Activated CD8-positive, alpha-beta memory T cell treated with anti-CD3 and anti-CD28 coated beads, Interleukin-2, amount 50 U/mL, for 48 hours (primary cell): ENCODE measurements around the gene CREG2.

Experiments
- DNase-seq: peaks from one replicate; pipeline ENCODE4 v3.0.0-alpha.2; 2020

CREG2 gene

DNA sequence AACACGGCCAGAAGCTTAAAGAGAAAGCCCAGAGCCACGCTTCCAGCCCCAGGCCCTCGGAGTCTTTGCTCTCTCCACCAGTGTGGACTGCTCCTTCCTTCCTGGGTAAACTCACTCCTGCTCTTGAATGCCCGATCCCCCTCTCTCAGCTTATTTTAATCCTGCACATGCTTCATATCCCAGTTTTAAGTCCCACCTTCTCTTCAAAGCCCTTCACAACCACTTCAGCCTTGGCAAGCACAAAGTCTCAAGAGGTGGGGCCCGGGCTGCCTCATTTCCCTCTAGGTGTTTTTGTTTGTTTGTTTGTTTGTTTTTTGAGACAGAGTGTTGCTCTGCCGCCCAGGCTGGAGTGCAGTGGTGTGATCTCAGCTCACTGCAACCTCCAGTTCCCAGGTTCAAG, 21.6 kb upstream of the CREG2 start:
- DNase-seq: no peak

DNA sequence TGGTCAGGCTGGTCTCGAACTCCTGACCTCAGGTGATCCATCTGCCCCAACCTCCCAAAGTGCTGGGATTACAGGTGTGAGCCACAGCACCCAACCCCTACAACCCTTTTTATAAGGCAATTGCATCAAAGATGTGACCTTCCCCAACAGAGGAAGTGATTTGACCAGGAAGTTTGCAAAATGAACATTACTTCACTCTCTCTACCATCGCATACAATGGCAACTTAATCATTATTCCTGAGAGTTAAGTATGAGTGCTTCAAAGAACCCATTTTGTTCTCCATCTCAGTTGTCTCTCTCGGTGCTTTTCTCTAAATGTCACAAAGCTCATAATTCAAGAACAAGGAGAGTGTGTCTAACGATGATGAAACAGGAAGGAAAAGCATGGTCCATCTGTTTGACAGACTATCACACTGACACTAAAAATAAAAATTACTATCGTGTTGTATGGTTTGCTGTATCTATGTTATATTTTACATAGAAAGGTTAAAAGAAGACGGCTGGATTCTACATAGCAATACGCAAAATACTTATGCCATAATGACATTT, 18.1 kb upstream of the CREG2 start:
- DNase-seq: no peak

DNA sequence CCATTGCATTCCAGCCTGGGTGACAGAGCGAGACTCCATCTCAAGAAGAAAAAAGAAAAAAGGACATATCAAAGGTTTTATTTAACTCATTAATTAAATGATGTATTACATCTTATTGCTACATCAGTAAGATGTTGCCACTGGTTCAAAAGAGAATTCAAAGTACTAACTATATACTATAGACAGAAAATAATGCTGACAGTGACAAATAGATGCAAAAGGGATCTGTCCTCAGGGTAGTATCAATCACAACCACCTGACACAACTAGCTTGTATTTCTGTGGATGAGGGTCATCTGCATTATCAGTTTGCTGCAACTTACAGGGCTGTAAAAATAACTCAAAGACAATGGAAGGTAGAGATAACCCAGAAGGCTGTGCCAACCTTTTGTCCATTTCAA, 16.4 kb upstream of the CREG2 start:
- no peak for DNase-seq

DNA sequence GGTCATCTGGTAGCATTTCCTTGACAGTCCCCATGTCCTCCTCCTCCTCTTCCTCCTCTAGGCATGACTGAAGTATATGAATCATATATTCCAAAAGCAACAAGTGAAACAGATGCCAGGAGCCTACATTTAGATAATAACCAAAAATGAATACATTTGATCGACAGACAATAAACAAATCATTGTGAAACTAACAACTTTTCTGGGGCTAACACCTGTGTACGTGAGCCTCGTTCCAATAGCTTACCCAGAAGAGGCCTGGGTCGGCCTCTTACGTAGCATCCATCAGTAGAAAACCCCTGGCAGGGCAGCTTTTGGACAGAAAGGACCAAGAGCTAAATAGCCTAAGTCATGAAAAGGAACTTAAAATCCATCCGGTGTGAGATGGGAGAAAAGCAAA, 15.3 kb upstream of the CREG2 start:
- no peak for DNase-seq

DNA sequence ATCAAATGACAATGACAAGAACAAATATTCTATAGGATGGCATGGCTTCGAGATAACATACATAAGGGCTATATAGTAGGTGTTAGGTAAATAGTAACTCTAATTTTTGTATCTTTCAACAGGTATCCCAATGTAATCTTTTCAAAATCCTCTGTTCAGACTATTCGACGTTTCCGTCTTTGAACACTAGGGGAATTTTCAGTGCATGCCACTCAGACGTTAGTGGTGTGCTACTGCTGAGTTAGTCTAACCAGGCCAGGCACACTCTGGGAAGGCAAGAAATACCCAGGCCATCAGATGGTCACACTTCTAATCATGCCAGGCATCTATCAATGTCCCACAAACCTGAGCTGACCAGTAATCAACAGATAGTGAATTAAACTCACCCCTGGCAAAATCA, 14.6 kb upstream of the CREG2 start:
- no peak for DNase-seq

DNA sequence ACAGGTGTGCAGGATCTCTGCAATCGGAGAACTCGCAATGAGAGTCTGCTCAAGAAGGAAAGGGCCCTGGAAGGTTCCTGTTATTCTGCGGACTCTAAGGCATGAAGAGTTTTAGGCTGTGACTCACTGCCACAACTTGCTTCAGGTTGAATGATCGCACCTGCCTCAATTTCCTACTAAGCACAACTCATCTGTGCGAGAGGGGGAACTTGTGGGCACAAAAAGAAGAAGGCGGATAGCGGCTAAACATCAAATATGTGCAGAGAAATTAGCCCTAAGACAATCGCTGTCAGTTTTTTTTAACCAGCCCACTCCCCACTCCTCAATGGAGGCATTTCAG, 14.0 kb upstream of the CREG2 start:
- DNase-seq: no peak

DNA sequence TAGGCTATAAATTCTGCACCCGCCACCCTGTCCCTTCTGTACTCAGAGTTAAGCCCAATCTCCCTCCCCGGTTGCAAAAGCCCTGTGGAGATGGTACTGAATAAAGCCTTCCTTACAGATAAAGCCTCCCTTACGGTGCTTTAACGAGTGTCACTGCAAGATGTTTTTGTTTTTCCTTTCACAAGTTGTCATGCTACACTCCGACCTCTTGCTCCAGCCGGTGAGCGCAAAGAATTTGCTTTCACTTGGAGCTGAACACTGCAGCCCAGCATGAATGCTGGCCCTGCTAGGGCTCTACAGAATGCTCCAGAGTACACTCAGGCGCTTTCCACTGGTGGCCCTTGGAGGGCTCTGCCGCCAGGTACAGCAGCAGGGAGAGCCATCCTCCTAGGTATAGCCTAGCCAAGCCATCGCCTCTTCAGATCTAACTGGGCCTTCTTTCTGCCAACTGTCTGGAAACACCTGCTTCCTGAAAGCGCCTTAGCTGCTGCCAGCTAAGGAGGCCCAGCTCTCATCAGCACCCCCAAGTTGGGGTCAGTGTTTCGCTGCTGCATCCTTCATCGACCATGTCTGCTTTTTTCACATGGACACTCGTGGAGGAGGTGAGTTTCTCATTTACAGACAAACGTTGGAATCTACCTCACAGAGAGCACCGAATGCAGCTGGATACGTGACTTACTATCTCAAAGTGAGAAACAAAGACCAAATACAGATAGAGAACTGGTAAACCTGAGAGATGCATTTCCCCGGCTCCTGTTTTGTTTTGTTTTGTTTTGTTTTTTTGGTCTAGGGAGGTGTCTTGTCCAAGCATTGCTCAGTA, 13.4 kb upstream of the CREG2 start:
- no peak for DNase-seq

DNA sequence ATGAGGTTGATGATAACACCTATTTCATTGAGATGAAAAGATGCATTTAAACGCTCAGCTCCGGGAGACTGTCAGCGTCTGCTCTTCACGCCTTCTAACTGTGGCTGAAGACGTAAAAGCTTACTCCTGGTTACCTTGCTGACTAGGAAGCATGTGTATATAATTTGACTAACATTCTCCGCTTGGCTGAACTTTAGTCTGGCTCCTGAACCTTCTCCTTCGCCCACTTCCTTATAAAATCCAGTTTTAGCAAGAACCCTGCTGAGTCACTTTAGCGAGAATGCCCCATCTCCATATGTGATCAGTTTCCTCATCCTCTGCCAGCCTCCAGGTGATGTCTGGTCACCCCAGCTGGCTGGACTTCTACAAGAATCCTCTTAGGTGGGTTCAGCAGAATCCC, 12.7 kb upstream of the CREG2 start:
- no peak for DNase-seq

DNA sequence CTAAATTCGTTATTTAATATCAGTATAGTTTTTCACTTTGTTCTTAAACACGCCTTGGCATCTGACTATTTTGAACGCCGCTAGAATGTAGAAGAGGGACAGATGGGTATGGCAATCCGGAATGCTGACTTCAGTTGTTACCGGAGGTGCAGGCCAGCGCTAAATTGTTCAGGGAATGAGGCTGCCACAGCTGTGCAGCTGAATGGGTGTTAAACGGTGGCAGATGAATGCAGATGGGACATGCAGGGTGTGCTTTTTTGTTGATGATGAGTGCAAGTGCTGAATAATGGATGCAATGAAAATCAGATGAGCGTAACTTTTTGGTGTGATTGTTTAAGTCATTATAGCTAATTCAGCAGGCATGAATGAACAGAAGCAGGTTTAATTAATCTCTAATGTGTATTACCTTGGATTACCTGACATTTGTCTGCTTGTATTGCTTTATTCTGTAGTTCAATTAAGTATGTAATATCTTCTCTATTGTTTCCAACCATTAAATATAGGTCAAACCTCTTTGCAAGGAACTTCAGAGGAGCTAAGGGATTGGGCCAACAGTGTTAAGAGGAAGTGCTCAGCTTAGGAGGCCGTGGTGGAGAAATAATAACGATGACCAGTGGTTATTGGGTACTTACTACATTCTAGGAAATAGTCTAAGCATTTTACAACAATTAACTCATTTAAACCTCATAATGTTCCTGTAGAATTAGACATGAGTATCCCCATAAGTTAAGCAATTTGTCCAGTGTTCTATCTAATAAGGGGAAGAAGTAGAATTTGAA, 11.9 kb upstream of the CREG2 start:
- DNase-seq: no peak

DNA sequence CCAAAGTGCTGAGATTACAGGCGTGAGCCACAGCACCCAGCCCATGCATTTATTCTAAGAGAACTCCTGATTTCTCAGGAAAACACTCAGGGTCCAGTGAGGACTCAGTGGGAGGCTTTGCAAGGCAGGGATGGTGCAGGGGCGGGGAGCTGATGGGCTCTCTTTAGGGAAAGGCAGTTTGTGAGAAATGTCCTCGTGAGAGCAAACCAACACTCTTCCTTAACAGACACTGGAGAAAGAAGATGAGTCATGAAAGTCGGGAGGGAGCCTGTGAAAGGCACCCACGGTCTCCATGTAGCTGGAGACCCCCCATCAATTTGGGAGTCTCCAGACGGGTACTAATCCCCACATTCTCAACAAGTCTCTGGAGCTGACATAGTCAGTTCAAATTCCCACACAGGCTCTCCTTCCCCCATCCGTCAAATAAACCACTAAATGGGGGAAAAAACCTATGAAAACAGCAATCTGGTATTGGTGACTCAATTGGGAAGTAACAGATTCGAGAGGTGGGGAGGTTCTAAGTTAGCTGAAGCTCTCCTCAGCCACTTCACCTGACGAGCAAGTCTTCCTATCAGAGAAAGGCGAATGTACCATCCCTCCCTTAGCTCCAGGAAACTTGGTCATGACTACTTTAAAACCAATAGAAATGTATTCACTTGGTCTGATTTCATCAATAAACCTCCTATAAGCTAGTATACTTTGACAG, 11.0 kb upstream of the CREG2 start:
- no peak for DNase-seq

DNA sequence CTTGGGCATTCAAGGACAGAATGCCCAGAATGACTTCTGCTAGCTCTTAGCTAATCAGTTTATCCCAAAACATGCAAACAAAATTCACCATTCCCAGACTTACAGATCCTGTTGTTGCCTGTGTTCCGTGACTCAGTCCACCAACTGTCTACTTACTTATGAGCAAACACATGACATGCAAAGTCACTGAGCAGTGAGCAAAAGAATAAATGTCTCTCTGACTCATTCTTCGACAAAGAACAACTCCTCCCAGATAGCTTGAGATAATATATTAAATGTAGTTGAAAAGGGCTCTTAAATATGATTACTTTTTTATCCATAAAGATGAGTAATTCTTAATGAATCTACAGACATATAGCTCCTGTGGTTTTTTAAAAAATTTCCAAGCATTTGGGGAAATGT, 9.0 kb upstream of the CREG2 start:
- DNase-seq: no peak

DNA sequence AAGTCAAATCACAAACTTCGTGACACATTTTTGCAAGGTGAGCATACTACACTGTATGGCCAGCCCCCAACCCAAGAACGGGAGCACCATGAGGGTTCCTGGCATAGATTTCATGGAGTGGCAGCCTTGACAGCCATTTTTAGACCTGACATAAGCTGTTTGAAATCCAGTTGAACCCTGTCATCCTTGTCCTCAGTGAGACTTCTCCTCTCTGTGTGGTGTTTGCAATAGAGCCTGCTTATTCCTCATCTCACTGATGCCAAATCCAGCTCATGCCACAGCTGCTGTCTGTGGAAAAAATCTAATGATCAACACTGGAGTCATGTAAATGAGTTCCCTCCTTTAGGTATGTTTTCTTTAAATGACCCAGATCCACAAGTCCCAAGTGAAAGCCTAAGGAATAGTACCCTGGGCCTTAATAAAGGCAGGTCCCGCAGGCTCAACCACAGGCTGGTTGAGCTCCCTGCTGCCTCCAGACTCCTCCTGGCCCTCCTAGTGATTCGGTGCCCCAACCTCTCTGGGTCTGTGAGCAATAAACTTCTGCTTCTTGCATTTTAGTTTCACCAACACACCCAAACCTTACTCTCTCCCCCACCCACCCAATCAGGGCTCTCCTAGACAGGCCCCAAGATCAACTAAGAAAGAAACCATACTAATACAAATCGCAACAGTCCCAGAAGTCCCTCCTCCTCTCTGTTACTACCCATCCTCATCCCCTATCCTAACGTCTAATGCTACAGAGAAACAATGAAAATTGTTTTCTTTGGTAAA, 8.4 kb upstream of the CREG2 start:
- DNase-seq: no peak

DNA sequence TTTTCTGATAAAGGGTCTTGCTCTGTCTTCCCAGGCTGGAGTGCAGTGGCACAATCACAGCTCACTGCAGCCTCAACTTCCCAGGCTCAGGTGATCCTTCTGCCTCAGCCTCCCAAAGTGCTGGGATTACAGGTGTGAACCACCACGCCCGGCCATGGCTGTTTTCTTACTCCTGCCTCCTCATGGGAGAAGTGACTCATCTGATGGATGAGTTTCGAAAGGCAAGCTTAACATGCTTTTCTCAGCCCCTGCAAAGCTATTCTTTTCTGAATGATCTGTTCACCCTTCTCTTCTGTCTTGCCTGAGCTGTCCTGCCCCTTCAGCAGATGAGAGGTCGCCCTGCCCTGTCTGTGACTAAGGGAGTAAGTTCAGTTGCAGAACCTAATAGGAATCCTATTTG, 929 bp upstream of the CREG2 start:
- DNase-seq: no peak

DNA sequence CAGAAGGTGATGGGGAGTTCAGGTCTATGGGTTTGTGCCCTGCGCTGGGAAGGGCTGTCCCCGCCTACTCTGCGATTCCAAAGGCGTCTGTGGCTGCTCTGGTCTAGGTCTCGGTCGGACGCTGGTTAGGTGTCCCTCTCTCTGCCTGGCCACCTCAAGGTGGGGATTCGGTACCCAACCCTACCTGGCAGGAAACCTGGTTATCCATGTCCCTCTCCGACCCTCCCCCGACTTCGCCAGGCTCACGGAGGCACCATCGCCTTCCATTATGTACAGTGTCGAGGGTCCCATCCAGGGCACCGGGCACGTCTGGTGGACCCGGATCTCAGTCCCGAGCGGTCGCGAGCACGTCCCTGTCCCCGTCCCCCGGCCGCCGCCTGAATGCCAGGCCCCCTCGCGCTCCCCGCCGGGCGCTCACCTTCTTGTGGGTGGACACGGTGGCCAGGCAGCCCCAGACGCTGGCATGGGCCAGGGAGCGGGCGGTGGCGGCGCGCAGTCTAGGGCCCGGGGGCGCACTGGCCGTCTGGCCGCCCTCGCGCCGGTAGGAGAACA, 628 bp downstream of the CREG2 start:
- no peak for DNase-seq

DNA sequence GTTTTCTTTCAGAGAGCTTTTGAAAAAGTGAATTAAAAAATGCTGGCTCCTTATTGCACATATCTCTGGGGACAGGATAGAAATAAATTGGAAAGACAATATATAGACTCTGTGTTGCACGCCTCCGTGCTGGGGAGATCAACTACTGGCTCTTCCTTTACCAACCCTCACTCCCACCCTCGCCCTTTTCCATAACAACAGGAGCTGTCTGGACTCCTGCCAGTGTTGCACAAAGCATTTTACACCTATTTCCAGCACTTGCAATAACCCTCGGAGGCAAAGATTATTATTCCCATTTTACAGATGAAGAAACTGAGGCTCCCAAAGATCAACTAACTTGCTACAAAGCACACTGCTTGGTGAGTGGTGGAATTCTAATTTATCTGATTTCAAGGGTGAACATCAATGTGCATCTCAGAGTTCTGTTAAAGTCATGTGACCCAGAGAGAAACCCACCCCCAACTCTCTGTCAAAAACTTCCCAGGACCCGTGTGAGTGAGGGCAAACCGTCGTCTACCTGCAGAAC, 4.2 kb downstream of the CREG2 start:
- DNase-seq: no peak

DNA sequence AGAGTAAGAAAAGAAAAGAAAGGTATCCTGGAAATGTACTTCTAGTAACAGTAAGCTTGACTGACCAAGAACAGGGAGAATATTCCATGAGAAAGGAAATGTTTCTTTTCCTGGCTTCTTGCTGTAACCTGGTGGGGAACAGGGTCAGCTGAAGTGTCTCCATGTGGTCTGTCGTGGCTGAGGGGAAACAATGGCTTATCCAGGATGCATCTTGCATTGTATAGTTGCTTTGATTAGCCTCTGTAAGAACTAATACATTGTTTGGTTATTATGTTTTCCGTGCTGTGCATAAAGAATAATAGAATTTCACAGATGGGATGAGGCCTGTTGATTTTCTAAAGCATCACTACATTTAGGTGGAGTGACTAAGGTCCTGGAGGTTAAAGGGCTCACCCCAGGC, 4.9 kb downstream of the CREG2 start:
- peak; percentile 23 for DNase-seq

DNA sequence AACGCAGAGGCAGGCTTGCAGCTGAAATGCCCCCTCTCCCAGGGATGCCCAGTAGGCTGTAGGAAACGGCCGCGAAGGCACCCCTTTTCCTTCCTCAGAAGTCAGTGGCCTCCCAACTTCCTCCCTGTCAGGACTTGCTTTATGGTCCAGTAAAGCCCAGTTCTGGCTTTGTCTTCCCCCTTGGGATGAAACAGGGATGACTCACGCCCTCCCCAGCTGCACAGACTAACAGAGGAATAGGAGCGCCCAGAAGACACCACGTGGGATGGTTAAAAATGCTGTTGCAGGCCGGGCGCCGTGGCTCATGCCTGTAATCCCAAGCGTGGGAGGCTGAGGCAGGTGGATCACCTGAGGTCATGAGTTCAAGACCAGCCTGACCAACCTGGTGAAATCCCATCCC, 6.9 kb downstream of the CREG2 start:
- no peak for DNase-seq

DNA sequence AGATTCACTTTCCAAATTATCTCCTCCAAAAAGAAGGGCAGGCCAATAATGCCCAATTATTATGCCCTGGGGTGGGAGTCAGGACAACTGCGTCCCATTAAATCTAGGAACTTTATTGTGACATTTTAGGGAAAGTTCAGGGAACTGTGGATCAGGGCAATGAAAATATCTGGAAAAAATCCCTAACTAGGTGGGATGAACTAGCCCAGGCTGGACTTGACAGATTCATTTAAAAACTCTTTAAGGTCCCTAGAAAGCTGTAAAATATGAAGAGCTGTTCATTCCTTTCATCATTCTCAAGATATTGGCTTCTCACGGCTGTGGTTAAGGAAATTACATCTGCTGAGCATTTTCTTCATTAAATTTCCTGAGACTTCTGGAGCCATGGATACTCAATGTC, 8.2 kb downstream of the CREG2 start:
- no peak for DNase-seq

DNA sequence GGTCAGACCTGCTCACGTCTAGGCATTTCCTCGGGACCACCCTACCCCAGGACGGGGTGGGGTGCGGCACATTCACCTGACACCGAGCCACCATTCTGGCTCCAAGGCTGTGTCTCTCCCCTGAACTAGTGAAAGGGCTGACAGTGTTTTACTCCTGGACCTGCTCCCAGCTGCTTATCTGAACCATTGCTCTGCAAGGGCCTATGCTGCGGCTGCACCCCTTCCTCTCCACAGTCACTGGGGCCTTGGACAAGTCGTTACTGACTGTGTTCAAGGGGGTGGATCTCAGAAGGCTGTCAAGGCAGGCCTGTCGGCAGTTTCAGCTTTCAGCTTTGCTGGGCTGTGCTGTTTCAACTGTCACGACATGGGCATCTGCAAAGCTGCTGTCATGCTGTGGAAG, 11.7 kb downstream of the CREG2 start:
- no peak for DNase-seq

DNA sequence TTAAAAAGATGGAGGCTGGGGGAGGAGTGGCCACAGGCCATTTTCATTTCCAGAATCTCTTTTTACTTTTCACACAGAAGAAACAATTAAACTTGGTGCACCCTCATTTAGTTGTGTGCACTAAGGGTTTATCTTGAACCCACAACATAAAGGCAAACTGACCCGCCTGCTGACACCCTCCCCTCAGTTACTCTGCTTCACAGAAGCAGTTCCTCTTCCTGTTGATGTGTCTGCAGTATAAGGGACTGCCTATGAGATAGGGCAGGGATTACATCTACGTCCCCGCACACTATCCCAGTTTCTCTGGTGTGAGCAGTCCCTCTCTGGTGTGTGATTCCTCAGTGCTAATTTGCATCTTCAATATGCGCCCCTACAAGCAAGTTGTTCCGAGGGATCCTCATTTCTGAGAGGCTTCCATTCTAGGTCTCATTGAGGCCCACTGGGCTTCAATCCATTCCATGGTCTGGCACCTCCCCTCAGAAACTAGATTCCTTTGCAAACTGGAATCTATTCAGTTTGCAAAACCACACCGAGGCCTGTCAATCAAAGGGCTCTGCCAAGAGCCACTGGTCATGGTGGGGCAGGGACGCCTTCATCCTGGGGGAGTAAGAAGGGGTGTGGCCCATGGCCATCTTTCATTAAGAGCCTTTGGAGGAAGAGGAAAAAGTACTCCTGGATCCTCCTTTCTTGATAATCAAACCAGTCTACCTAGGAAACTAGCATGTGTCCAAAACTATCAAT, 12.3 kb downstream of the CREG2 start:
- no peak for DNase-seq

DNA sequence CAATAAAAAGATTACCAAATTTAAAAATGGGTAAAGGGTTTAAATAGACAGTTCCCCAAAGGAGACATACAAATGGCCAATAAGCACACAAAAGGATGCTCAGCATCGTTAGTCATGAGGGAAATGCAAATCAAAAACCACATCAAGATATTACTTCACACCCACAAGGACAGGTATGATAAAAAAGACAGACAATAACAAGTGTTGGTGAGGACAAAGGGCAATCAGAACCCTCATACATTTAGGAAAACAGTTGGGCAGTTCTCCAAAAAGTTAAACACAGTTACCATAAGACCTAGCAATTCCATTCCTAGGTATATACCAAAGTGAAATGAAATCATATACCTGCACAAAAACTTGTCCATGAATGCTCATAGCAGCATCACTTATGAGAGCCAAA, 14.5 kb downstream of the CREG2 start:
- DNase-seq: no peak

DNA sequence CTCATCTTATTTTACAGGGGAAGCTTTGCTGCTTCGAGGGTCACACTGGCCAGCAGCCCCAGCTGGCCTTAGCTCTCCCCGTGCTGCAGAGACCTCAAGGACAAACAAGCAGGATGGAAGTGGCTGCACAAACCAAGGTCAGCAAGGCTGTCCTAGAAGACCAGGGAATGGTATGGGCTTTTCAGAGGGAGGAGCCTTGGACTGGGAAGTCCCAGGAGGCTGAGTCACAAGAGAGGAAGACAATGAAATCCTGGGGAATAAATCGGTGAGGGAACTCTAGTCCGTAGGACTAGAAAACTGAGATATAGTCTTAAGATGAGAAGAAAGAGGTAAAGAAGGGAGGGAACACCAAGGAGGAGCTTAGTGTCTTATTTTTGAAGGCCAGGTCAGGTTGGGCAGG, 15.7 kb downstream of the CREG2 start:
- DNase-seq: no peak
